Head of caudate nucleus (tissue), 42 donors: ENCODE results near the gene HIGD1C.

ENCODE experiments used
- DNase-seq, 42 donors: peaks; one replicate each; pipeline versions ENCODE4 v3.0.0 to v3.0.0-alpha.2; 2020 to 2021; ENCODE audit warnings: mixed read lengths in 7 of 42
- intact Hi-C: fragments of 100-400 bp; cut with DNase I; formaldehyde crosslinking; loops from one replicate; pipeline ENCODE4 v1.15.0; 2022

HIGD1C gene

DNA sequence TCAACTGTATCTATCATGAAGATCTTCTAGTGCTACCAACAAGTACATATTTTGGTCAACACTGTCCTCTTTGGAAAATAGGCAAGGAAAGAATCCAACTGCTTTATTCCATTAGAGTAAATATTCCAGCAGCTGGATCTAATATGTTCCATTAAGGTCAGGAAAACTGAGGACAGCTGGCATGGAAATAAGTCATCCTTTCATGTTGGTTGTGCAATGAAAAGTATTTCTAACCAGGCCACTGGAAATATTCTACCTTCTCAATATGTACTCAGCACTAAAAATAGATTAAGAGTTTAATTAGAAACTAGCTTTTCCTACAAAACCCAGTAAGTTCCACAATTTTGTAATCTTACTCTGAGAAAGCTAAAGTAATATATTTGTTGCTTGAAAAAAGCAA is 19.6 kb downstream of the HIGD1C start:
- DNase-seq = no peak
- intact Hi-C loops = no loop called here

DNA sequence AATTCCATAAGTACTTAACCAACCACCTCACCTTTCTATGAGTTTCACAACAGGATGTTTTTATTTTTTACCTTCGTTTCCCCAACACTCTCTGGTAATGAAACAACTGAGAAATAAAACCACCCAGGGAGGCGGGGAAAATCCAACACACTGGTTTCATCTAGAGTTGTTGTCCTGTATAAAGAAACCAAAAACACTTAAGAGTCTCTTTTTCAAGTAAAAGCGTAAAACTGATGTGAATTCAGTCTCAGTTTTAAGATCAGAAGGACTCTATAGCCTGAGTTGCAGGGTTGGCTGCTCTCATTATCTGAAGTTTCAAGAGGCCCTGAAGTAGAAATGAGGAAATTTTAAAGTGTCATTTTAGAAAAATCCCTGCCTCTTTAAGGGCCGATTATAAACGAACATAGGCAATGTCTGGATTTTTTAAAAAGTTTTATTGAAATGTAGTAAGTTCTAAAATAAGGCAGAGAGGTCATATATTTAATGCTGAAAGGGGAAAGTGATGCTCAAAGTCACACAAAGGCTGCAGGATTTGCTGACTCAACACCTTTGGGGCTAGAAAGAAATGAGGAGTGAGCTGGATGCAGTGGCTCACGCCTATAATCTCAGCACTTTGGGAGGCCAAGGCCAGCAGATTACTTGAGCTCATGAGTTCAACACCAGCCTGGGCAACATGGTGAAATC is 27.2 kb downstream of the HIGD1C start:
- peak in 1 of 42 donors; percentile 7 for DNase-seq
- intact Hi-C loops = loop anchor here (10.0 kb wide), 1 partner anchor 55 kb away; a partner anchor contains a TSS

DNA sequence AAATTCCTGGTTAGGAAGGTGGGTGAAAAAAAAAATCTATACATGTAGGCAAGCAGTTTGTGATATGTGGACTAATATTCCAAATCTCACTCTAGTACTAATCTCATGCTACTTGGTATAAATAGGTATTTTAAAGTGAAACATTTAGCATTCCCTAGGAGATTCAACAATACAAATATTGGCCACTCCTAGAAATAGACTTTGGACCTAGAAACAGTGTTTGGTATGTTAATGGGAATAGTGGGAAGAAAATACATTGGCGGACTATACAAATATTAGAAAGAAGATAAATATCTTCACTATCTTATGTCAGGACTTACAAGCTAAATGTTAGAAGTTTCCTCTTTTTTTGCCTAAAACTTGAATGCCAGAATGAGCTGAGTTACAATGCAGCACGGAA is 28.2 kb downstream of the HIGD1C start:
- intact Hi-C loops = loop anchor here (10.0 kb wide), 1 partner anchor 56 kb away; a partner anchor contains a TSS
- DNase-seq = no peak

DNA sequence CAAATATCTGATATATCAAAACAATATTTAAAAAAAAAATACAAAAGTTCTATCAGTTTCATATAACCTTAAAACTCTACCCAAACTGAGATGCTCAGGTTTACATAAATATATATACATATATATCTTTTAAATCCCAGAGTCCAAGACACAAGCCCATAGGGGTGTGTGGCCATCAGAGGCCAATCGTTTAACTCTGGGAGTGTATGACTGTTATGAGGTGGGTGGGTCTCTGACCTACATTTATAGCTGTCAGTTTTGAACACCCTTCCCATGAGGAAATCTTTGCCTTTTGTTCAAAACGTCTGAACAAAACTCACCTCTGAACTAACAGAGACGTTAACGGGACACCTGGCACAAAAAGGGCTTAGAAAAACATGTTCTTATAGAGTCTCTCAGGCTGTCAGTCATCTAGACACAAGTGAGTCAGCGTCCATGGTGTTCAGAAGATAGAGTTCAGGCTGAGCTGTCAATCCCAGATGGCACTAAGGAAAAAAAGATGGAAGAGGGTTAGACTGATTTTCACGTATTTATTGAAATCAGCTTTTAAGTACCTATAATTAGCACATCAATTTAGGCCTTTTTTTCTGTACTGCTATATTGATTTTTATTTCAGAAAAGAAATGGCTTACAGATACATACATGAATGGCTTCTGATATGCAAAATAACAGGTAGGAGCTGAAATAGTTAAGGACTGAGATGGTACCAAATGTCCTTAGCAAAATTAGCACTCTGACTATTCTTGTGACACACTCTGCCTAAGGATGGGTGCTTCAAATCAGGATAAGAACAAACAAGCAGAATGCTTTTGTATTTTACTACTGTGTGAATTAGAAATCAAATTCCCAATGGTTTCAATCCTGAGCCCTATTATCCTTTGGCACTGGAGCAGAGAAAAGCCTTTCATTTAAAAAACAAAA is 29.2 kb downstream of the HIGD1C start:
- DNase-seq = peak in 4 of 42 donors; percentile 5 to 43 (median 34)
- intact Hi-C loops = loop anchor here (10.0 kb wide), 1 partner anchor 57 kb away; a partner anchor contains a TSS

DNA sequence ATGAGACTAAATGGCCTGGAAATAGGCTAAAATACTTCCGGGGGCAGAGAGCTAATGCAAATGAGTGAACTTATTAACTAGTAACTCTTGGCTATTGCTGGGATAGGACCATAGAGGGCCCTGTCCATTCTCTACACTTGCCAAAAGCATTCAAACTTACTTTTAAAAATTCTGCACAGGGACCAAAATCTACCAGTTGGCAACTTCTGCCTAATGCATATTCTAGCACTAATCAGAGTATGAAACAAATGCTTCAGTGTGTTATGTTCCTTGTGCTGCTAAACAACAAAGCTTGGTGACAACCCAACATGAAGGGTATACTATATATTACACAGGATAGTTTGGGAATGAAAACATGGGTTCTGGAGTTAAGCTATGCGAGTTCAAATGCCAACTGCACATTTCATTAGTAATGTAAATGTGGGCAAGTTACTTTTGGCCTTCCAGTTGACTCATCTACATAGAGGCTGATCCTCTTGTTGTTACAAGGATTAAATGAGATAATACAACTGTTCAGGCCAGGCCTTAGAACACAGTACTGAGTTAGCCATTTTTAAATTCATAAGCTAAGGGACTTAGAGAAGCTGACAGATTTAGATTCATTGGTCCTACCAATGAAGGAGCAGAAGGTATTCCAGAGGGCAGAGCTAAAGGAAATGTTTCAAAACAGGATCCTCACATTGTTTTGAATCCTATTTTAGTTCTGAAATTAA is 32.4 kb downstream of the HIGD1C start:
- intact Hi-C loops = loop anchor here (5.0 to 10.0 kb wide), 2 partner anchors 60 to 157 kb away; a partner anchor contains a TSS

DNA sequence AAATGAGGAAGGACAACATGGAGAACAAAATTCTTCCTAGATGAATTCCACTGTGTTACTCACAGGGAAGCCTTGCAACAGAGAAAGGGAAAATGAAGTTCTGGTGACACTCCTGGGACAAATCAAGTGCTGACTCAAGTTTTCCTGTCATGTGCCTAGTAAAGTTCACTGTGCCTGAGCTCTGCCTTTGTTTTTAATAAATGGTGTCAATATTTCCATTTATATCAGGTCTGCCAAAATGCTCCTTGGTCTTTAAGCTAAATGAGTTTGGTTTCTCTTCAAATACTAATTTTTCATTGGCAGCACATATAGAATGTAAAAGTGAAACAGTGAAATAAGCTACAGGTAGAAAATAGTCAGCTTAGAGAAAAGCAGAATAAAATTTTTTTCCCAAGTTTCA is 33.0 kb downstream of the HIGD1C start:
- intact Hi-C loops = loop anchor here (5.0 to 10.0 kb wide), 2 partner anchors 61 to 158 kb away; a partner anchor contains a TSS
- peak in 3 of 42 donors; percentile 23 to 51 (median 49) for DNase-seq

More for the DNA sequence above, 32.4 kb downstream of the HIGD1C start:
- DNase-seq = peak in 2 of 42 donors; percentile 10 to 28

DNA sequence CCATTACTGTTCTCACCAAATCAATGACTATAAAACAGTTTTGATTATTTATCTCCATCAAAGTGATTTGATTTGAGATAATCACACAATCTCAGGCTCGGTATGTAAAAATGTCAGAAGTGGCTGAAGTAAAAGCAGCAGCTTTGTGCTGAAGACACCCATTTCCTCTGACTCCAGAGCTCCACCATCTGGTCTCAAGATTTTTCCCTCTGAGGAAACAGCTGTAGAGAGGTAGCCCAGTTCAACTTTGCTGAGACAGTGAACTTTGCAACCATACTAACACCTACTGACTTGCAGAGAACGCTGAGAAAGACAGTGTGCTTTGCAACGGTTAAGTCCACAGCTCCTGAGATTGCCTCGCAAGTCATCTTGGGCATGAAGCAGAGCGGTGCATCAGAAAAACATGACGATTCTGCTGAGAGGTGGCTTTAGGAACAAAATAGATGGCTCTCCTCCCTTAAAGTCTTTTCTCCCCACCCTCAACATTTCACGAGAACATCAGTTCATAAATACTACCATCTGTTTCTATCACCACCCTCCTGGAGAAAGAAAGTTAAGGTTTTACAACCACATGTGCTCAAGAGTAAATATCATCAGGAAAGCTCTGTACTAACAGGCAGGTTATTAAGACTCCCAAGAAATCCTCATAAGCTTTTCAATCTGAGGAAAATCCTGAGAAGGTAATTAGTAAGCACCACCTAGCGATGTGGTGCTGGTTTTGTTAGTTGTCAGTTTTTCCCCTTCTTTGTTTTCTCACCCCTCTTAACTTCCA is 34.8 kb downstream of the HIGD1C start:
- DNase-seq = peak in 37 of 42 donors; percentile 12 to 84 (median 62)
- intact Hi-C loops = loop anchor here (5.0 to 10.0 kb wide), 2 partner anchors 62 to 160 kb away; a partner anchor contains a TSS

DNA sequence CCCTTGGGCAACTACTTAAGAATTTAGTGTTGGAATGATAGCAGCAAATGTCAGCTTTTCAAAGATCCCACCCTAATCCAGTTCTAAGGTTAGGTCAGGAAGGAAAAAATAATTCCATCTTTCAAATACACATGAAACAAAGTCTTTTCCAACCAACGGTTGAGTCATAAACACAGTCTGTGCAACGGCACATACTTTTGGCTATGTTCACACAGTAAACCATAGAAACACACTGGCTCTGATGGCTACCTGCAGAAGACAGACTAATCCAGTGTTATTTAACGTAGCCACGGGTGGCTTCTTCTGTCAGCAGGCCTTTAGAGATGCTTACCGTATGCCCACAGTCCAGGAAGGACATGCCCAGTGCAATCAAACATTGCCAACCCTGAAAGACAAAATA is 35.7 kb downstream of the HIGD1C start:
- peak in 1 of 42 donors; percentile 9 for DNase-seq
- intact Hi-C loops = loop anchor here (5.0 to 10.0 kb wide), 2 partner anchors 63 to 161 kb away; a partner anchor contains a TSS

DNA sequence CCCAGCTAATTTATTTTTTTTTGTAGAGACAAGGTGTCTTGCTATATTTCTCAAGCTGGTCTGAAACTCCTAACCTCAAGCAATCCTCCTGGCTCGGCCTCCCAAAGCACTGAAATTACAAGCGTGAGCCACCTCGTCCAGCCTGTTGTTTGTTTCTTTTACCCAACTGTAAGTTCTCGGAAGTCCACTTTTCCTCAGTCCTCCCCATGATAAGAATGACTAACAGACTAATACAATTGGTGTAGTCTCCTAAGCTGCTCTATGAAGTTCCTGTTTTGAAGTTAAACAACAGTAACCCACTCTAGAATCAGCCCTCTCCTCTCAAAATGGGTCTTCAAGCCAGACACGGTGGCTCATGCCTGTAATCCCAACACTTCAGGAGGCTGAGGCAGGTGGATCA is 36.5 kb downstream of the HIGD1C start:
- intact Hi-C loops = loop anchor here (5.0 to 10.0 kb wide), 2 partner anchors 64 to 162 kb away; a partner anchor contains a TSS
- DNase-seq = peak in 1 of 42 donors; percentile 22

DNA sequence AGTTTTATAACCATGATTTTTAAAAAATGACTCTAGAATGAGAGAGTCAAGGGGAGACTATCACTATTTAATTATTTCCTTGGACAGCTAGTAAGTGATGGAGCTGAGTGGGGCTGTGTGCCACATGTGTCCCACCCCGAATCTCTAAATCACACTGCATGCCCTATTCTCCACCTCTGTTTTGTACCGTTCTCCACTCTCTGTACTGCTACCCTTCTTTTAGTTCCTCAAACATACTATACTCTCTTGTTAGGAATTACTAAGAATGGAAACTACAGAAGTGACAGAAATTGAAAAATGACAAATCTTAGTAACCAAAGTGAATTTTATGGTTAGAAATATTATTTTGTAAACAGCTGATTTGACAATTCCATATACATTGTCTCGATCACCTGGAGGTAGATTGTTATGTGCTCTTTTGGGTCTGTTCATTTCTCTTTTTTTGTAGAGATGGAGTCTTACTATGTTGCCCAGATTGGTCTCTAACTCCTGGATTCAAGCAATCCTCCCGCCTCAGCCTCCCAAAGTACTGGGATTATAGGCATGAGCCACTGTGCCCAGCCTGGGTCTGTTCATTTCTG is 37.9 kb downstream of the HIGD1C start:
- DNase-seq = no peak
- intact Hi-C loops = loop anchor here (10.0 kb wide), 1 partner anchor 225 kb away; the partner anchor contains the start of gene ATF1

DNA sequence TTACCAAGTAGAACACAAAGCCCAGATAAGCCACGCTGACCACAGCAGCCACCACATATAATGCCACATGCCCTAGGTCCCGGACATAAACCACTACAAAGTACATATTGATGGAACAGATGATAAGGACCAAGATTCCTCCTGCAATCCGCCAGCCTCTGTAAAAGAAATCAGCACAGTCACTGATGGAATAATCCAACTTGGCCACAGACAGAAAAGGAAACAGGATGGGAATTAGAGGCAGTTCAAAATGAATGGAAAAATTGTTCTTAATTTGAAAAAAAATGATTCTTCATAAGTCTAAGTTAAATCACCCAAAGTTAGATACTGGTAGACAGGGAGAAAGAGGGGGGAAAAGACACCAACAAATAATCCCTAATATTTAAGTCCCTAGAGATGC is 38.4 kb downstream of the HIGD1C start:
- intact Hi-C loops = loop anchor here (10.0 kb wide), 1 partner anchor 226 kb away; the partner anchor contains the start of gene ATF1
- no peak for DNase-seq

DNA sequence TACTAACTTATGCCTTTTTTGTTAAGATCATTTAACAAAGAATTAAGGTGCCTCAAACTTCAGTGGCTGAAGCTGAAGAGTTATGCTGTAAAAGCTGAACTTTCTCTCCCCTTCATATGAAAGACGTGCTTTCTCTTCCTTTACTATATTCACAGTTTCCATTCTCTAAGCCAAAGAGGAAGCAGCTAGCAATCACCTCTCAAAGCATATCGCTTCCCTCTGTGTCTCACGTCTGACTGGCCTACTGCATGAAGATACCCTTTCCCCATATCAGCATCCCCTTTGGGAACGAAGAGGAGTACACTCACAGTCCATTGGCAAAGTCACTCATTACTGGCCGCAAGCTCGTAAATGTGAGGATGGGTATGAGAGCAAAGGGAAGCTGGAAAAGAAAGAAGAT is 38.9 kb downstream of the HIGD1C start:
- intact Hi-C loops = loop anchor here (10.0 kb wide), 1 partner anchor 226 kb away; the partner anchor contains the start of gene ATF1
- DNase-seq = no peak

DNA sequence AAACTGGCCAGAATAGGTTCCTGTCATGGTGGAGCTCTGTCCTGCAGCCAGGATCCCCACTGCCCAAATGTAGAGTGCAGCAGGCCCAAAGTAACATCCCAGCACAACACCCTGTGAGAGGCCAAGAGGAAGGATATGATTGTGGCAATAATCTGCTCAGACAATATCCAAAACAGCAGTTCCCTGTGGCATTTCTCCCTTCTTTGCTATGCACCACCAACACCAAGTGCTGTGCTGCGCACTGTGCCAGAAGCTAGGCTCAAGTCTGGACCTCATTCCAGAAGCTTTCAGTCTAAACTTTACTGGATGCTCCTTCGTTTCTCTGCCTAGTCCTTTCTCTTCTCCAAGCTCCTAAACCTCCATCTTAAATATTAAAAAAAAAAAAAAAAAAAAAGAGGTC is 40.5 kb downstream of the HIGD1C start:
- DNase-seq = peak in 32 of 42 donors; percentile 11 to 79 (median 45)

DNA sequence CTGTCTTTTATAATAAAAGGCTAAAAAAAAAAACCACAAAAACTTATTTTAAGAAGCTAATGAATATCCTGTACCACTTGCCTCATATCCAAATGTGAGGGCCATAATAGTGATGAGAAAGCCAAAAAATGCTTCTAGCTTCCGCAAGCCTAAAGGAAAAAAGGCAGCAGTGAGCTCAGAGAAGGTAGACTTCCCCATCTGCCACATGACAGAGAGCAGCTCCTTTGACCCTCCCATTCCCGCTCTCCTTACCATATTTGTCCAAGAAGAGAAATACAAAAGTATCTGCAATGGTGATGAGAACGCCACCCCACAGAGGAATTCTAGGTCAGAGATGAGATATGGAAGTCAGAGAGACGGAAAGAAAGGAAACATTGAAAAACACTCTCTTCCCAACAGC is 46.7 kb downstream of the HIGD1C start:
- intact Hi-C loops = loop anchor here (10.0 kb wide), 1 partner anchor 234 kb away; the partner anchor contains the start of gene ATF1
- DNase-seq = no peak

More for the DNA sequence above, 40.5 kb downstream of the HIGD1C start:
- intact Hi-C loops = loop anchor here (10.0 kb wide), 1 partner anchor 228 kb away; the partner anchor contains the start of gene ATF1

DNA sequence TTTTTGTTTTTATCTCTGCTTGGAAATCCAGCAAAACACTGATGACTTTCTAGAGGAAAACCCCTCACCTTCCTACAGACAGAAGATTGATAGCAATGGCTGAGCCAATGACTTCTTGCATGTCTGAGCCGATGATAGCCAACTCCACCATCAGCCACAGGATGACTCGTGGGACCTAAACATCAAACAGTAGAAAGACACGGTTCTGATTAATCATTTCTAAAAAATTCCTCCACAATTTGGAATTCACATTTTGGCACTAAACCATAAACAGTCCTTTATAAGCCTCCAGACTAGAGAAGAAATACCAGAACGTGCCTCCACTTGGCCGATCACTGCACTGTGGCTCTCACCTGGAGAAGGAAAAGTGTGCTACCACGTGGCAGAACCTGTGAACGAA is 47.9 kb downstream of the HIGD1C start:
- intact Hi-C loops = no loop called here
- DNase-seq = no peak

DNA sequence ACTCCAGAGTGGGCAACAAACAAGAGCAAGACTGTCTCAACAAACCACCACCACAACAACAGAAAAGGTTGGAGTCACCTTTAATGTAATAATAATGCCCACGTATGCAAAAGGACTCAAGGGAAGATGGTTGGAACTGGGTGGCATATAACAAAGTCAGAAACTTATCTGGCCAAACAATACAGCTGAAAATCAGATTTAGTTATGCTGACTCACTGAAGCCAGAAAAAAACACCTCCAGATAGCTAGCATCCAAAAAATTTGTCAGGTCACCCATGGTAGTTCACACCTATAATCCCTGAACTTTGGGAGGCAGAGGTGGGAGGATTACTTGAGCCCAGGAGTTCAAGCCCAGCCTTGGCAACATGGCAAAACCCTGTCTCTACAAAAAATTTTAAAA is 49.5 kb downstream of the HIGD1C start:
- no peak for DNase-seq
- intact Hi-C loops = no loop called here

DNA sequence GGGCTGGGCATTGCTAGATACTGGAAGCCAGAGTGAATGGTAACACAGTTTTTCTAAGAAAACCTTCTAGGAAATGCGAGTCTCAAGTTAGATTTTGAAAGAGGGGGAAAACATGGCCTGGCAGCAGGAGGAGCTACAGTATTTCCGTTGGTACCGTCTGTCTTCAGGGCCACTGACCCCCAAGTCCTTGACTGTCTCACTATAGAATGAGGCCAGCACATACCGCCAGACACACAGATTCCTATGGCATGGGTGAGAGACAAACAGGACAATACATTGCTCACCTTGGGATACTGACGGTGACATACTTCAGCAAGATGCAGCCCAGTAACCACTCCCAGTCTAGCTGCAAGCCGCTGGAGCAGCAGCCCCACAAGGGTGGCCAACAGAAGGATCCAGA is 52.2 kb downstream of the HIGD1C start:
- peak in 1 of 42 donors; percentile 21 for DNase-seq
- intact Hi-C loops = no loop called here
